HFF-Myc (cell line): ENCODE results near the gene NDUFC2.

ENCODE experiments used
- DNase-seq: peaks from one replicate; pipeline ENCODE4 v3.0.0-alpha.2; 2011; ENCODE audit warnings: low read depth; ENCODE audit errors: extremely low read depth
- H3K4me3 ChIP-seq: replicated peaks from 2 replicates; pipeline ENCODE4 v1.5.1; 2011; ENCODE audit warnings: low read depth, mild to moderate bottlenecking, control low read depth, low read length
- TF ChIP-seq, protein P1 (sequence below): IDR thresholded peaks from 2 replicates; pipeline ENCODE4 v1.5.1; 2012; ENCODE audit warnings: mild to moderate bottlenecking, low read depth, low read length, control low read depth; ENCODE audit errors: missing control alignments

NDUFC2 gene

DNA sequence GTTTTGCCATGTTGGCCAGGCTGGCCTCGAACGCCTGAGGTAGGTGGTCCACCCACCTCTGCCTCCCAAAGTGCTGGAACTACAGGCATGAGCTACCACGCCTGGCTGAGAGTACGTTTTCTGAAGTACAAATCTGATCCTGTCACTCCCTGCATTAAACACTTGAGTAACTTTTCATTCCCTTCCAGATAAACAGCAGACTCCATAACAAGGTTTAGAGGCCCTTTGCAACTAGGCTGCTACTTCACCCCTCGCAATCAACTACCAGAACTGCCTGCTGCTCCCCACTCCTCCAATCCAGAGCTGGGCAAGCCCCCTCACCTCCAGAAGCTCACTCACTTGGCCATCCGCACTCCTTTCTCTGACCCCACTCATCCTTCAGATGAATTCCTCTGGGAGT, 58.1 kb downstream of the NDUFC2 start:
- TF ChIP-seq, protein P1, sequence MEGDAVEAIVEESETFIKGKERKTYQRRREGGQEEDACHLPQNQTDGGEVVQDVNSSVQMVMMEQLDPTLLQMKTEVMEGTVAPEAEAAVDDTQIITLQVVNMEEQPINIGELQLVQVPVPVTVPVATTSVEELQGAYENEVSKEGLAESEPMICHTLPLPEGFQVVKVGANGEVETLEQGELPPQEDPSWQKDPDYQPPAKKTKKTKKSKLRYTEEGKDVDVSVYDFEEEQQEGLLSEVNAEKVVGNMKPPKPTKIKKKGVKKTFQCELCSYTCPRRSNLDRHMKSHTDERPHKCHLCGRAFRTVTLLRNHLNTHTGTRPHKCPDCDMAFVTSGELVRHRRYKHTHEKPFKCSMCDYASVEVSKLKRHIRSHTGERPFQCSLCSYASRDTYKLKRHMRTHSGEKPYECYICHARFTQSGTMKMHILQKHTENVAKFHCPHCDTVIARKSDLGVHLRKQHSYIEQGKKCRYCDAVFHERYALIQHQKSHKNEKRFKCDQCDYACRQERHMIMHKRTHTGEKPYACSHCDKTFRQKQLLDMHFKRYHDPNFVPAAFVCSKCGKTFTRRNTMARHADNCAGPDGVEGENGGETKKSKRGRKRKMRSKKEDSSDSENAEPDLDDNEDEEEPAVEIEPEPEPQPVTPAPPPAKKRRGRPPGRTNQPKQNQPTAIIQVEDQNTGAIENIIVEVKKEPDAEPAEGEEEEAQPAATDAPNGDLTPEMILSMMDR, result no peak
- no peak overlapping the region for H3K4me3 ChIP-seq
- no peak for DNase-seq

DNA sequence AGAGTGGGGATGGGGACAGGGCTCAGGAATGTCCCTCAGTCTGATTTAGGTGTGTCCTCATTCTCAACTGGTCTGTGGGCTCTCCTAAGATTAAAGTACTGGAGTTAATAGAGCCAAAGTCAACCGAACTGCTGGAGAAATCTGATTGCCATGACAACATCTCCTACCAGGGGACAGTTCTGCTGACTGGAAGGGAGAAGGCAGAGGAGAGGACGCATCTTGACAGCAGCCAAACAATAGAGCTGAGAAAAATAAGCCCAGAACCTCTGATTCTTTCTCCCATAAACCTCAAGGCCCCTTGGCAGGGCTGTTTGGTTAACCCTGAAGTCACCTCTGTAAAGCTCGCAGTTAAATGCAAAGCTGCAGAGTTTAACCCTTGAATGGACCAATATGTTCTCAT, 59.4 kb downstream of the NDUFC2 start:
- H3K4me3 ChIP-seq, result no peak overlapping the region
- DNase-seq, result no peak
- TF ChIP-seq, protein P1, result no peak

DNA sequence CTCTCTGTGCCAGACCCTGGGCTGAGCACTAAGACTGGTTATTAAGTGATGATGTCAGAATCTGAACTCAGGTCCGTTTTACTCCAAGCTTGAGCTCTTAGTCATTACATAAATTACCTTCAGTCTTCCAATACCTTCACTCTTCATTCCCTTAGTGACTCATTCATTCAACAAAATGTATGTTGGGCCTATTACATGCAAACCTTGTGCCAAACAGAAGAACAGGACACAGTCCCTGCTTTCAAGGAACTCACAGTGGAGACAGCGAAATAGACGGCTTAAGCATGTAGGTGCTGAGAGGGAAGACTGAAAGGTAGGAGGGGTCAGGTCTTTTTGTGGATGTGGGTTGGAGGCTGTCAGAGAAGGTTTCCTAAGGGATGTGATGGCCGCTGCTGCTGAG, 59.9 kb downstream of the NDUFC2 start:
- no peak for DNase-seq
- TF ChIP-seq, protein P1, result no peak
- H3K4me3 ChIP-seq, result no peak overlapping the region
